Activated naive CD8-positive, alpha-beta T cell treated with anti-CD3 and anti-CD28 coated beads, Interleukin-2, amount 50 U/mL, for 16 hours (primary cell): ENCODE measurements around the gene MAN1A1.
"Not testable (repeated sequence)": the region's sequence is repeated elsewhere in the genome, so short reads cannot be mapped to it uniquely, and the experiment has no call there.

Experiments
- DNase-seq: peaks from one replicate; pipeline ENCODE4 v3.0.0-alpha.2; 2020; ENCODE audit warnings: low read depth, low spot score

Gene MAN1A1

DNA sequence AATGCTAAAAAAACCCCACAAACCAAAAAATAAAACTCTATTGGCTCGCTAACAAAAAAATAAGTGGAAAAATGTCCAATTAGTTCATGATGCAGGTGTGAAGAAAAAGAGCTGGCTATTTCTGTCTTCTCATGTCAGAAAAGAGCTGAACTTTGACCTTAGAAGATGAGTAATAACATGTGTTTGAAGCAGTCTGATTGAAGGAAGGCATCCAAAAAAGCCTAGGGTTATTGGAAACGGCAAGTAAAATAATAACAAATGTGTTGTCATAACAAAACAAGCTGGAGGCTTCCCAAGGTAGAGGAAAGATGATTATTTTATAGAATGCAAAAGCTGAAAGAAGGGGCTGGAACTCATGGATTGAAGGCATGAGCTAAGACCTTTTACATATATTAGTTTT lies 176.7 kb downstream of the MAN1A1 start:
- DNase-seq = no peak

DNA sequence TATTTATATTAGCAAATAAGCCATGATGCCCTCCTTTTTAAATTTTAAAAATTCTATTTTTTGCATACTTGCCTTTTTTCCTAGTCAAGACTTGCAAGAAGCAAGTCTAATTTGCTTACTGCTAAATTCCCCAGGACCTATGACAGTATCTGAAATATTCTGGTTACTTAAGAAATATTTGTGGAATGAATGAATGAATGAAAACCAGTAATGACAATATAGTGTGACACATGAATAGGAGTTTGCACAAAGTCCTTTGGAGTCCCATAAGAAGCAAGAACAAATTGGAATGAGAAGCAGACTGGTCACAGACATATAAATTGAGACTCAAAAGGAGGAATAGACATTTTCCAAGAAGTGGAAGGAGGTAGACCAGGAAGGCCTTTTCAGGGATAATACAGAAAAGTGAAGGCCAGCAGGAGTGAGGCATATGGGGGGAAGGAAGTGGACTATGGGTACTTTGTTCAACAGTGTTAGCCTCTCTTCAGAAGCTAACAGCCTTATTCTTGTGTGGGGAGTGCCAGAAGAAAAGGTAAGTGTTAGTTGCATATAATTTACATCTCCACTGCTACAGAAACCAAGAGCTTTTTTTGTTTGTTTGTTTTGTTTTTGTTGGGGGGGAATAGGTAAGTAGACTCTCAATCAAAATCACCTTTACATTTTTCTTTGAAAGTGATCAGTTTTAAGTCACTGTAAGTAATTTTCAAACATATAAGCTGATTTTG lies 177.5 kb downstream of the MAN1A1 start:
- no peak for DNase-seq

GRCh38 chr6:119171088-119171841 lies 178.3 kb downstream of the MAN1A1 start:
- no peak for DNase-seq

- no peak for DNase-seq
These were observed 179.0 kb downstream of the MAN1A1 start for GRCh38 chr6:119170447-119171087.

DNA sequence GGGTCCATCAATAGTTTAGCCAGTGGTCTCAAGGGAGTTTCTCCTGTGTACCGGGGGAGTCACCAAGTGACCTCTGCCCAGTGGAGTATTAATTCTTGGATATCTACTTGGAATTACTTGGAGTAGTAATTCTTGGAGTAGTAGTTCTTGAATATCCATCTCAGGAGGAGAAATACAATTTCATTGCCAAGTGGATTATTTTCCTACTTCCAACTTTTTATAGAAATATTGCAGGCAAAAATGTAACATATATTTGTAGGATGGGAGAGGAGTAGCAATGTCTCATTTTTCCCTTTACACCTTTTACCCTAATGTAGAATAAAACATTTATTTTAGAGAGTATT lies 179.5 kb downstream of the MAN1A1 start:
- no peak for DNase-seq

- not testable (repeated sequence) for DNase-seq
These were observed 180.2 kb downstream of the MAN1A1 start for GRCh38 chr6:119169355-119169754.

GRCh38 chr6:119166024-119166784 lies 183.4 kb downstream of the MAN1A1 start:
- no peak for DNase-seq

- DNase-seq = no peak
These were observed 186.6 kb downstream of the MAN1A1 start for GRCh38 chr6:119163006-119163405.

GRCh38 chr6:119162134-119162775 lies 187.3 kb downstream of the MAN1A1 start:
- DNase-seq = no peak

DNA sequence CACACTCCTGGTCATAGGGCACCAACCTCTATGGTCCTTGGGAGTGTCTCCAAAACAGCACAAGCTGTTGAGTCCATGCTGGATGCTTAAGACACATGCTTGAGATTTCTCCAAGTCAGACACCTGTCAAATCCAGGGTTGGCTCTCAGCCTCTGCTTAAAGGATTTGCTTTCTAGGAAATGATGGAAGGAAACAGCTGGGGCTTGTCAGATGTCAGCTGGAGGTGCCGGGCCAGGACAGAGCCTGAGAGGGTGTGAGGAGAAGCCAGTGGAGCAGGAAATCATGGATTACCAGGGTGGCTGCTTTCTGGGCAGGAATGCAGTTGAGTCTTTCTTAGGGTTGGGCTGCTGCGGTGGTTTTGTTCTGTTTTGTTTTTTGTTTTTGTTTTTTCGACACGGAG lies 188.1 kb downstream of the MAN1A1 start:
- no peak for DNase-seq

GRCh38 chr6:119160911-119161310 lies 188.7 kb downstream of the MAN1A1 start:
- no peak for DNase-seq

GRCh38 chr6:119158057-119158848 lies 191.3 kb downstream of the MAN1A1 start:
- DNase-seq = no peak

DNA sequence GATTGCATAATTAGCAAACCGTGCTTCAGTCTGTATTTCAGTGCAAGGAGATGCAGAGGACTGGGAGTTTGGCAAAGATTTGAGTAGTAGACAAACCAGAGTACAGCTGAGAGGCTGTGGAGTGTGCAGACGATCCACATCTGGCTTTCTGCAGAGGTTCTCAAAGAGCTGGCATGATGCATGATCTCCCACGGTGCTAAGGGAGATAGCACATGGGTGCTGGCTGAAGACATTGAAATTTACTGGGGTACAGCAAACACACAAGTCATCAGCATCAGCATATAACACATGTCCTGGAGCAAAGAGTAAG lies 192.1 kb downstream of the MAN1A1 start:
- DNase-seq = no peak

DNA sequence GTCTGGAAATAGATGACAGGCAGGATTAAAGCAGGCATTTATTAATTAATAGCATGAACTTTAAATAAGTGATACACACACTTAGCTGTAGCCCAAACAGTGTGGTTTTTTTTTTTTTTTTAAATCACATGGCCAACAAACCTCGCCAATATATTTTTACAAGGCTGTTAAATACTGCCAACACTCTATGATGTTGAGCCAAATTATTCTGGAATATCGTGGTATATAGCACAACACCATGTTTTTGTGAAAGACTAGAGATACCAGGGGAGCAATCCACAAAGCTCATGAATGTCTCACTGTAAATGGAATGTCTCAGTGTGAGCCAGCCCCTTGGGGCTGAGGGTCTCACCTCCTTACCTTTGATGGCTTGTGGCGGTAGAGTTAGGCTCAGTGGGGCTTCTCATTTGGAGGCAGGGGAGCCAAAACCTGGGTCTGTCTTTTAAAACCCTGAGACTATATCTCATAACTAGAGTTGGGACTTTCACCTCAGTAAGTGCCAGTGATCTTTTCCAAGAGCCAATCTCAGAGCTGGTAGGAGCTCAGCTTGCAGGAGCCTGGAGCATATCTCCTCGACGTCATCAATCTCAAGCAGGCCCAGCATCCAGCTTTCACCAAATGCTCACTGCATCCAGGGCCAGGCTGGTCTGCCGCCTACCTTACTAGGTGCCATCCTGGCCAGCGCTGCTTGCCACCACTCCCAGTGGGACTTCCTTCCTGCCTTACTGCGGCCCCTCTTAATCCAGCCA lies 192.6 kb downstream of the MAN1A1 start:
- no peak for DNase-seq

DNA sequence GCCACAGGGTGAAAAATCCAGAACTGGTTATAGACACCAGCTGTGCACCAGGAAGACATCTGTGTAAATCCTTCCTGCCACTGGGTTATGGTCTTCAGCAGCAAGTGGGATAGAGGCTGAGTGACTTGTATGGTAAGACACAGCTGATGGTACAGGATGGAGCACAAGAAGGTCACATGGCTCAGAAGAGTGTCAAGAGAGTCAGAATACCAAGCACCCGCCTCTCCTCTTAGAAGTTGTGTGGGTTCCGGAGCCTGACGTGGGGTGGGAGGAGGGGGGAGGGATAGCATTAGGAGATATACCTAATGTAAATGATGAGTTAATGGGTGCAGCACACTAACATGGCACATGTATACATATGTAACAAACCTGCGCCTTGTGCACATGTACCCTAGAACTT lies 193.5 kb downstream of the MAN1A1 start:
- DNase-seq = not testable (repeated sequence)

DNA sequence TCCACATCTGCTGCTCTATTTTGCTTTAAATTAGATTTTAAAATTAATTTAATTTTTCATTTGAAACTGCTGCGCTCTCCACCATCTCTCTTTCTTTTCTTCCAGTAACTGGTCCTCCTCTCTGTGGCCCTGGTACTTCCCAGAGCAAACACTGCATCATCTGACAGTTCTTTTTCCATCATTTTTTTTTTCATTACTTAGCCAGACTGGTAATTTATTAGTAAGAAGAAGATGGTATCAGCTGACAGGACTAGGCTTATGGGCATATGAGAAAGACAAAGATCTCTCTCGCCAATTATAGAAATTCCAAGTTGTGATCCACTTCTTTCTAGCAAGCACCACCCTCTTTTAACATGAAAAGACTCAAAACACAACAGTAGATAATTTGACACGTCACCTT lies 197.4 kb downstream of the MAN1A1 start:
- no peak for DNase-seq

GRCh38 chr6:119148825-119149525 lies 200.6 kb downstream of the MAN1A1 start:
- DNase-seq = no peak

- DNase-seq = no peak
These were observed 201.3 kb downstream of the MAN1A1 start for GRCh38 chr6:119148098-119148824.
